Thoracic aorta (tissue), 2 donors: ENCODE results near the gene BRWD1. TPM values are rescaled to one million over a fixed set of nuclear protein-coding genes. Genes with fewer than 3 reads are reported as not detected.

Source experiments
- ATAC-seq: fragments of 150-250 bp; one replicate; pipeline ENCODE4 v1.8.0; 2017; ENCODE audit warnings: low read depth; ENCODE audit not compliant: insufficient number of reproducible peaks, low FRiP score
- DNase-seq: peaks from one replicate; pipeline ENCODE4 v3.0.0-alpha.2; 2020; ENCODE audit warnings: low spot score
- H3K27ac ChIP-seq, 2 donors: fragments of 200-600 bp; sonication (generic); 1 replicate in 1 of 2; 2 replicates in 1 of 2; pipeline ENCODE4 v1.5.1; 2016; ENCODE audit warnings: mild to moderate bottlenecking in 2 of 2, moderate library complexity in 2 of 2
- H3K27me3 ChIP-seq: fragments of 200-600 bp; sonication (generic); replicated peaks from 2 replicates; pipeline ENCODE4 v1.6.0; 2016; ENCODE audit warnings: mild to moderate bottlenecking; ENCODE audit not compliant: insufficient read depth
- H3K36me3 ChIP-seq: fragments of 200-600 bp; sonication (generic); one replicate; pipeline ENCODE4 v1.5.1; 2016
- H3K4me1 ChIP-seq, 2 donors: fragments of 200-600 bp; sonication (generic); 1 replicate in 1 of 2; 2 replicates in 1 of 2; pipeline versions ENCODE4 v1.5.1 to v1.6.0; 2016; ENCODE audit warnings: low read depth in 2 of 2, mild to moderate bottlenecking in 1 of 2; ENCODE audit not compliant: control insufficient read depth in 1 of 2
- H3K4me3 ChIP-seq: fragments of 200-600 bp; sonication (generic); 2 replicates; pipeline ENCODE4 v1.5.1; 2016; ENCODE audit warnings: mild to moderate bottlenecking
- H3K9me3 ChIP-seq: fragments of 200-600 bp; sonication (generic); 2 replicates; pipeline ENCODE4 v1.5.1; 2016
- CTCF ChIP-seq: fragments of 200-600 bp; sonication (generic); IDR thresholded peaks from one replicate; pipeline ENCODE4 v1.5.1; 2019; ENCODE audit warnings: antibody characterized with exemption
- total RNA-seq, 2 donors: library from RNA; depleted of rRNA; stranded (reverse); fragments of >200 nt; gene quantifications; one replicate each; pipeline versions ENCODE4 v1.1.0 to v1.2.3, GENCODE V29; 2016

BRWD1 gene
- total RNA-seq, 2 donors from 2014 or later, result 56.0 to 81.6 TPM

GRCh38 chr21:39315603-39316445 lies 2.4 kb upstream of the BRWD1 start:
- Histone ChIP-seq H3K36me3 (no peaks in the 10 kb centered on the region), H3K27ac (no peak overlapping the region), H3K9me3 (no peaks in the 10 kb centered on the region), H3K27me3 (no peaks in the 10 kb centered on the region), H3K4me1 (peaks cover 12 to 28% of the 10 kb centered on the region in 2 donors), H3K4me3 (no peak overlapping the region)
- no peak for ATAC-seq
- TF ChIP-seq CTCF, result no peak
- no peak for DNase-seq

GRCh38 chr21:39314143-39315027 lies 953 bp upstream of the BRWD1 start:
- ATAC-seq (peak; percentile 11), DNase-seq (no peak)
- Histone ChIP-seq H3K4me3 (peak overlapping the region; percentile 75), H3K27ac (peak overlapping the region; percentile 88 to 92), H3K9me3 (no peaks in the 10 kb centered on the region), H3K4me1 (peaks cover 12 to 22% of the 10 kb centered on the region in 2 donors), H3K36me3 (peaks cover 4% of the 10 kb centered on the region), H3K27me3 (no peaks in the 10 kb centered on the region)
- TF ChIP-seq CTCF, result no peak

- peaks cover 4% of the 10 kb centered on the region for H3K36me3 ChIP-seq
- no peak for TF ChIP-seq CTCF
- no peak for DNase-seq
- H3K9me3 ChIP-seq, result no peaks in the 10 kb centered on the region
- ATAC-seq, result no peak
- H3K4me3 ChIP-seq, result peak overlapping the region; percentile 75
- peaks cover 12 to 16% of the 10 kb centered on the region in 2 donors for H3K4me1 ChIP-seq
- no peaks in the 10 kb centered on the region for H3K27me3 ChIP-seq
- peak overlapping the region; percentile 88 to 92 for H3K27ac ChIP-seq
These were observed 326 bp downstream of the BRWD1 start for GRCh38 chr21:39313042-39313570.

GRCh38 chr21:39312112-39313041 lies 1.1 kb downstream of the BRWD1 start:
- Histone ChIP-seq H3K9me3 (no peaks in the 10 kb centered on the region), H3K4me1 (peaks cover 12 to 16% of the 10 kb centered on the region in 2 donors), H3K27me3 (no peaks in the 10 kb centered on the region), H3K27ac (peak overlapping the region; percentile 88 to 92), H3K36me3 (peaks cover 4% of the 10 kb centered on the region), H3K4me3 (peak overlapping the region; percentile 75)
- DNase-seq (peak; percentile 59), ATAC-seq (peak; percentile 90)
- no peak for TF ChIP-seq CTCF
